Trophoblast cell (in vitro differentiated cells and primary cell): ENCODE results near the gene CIB1.

ENCODE experiments used
- DNase-seq, 2 donors: peaks; one replicate each; pipeline ENCODE4 v3.0.0-alpha.2; 2016
- H2AFZ ChIP-seq: 2 replicates; pipeline ENCODE4 v1.6.1; 2013; ENCODE audit warnings: low read length, moderate library complexity, mild to moderate bottlenecking; ENCODE audit not compliant: insufficient read depth, poor library complexity
- H2AK5ac ChIP-seq: 2 replicates; pipeline ENCODE4 v1.6.1; 2013; ENCODE audit warnings: mild to moderate bottlenecking, low read length
- H2BK120ac ChIP-seq: 2 replicates; pipeline ENCODE4 v1.6.1; 2013; ENCODE audit warnings: low read length, mild to moderate bottlenecking, moderate library complexity; ENCODE audit not compliant: insufficient read depth, poor library complexity
- H2BK12ac ChIP-seq: 2 replicates; pipeline ENCODE4 v1.6.1; 2013; ENCODE audit warnings: mild to moderate bottlenecking, low read length, moderate library complexity
- H2BK5ac ChIP-seq: 2 replicates; pipeline ENCODE4 v1.6.1; 2013; ENCODE audit warnings: low read length, low read depth, moderate library complexity, mild to moderate bottlenecking; ENCODE audit not compliant: poor library complexity
- H3K14ac ChIP-seq: 2 replicates; pipeline ENCODE4 v1.6.1; 2013; ENCODE audit warnings: mild to moderate bottlenecking, low read length
- H3K18ac ChIP-seq: 2 replicates; pipeline ENCODE4 v1.6.1; 2013; ENCODE audit warnings: mild to moderate bottlenecking, low read length
- H3K23ac ChIP-seq: 2 replicates; pipeline ENCODE4 v1.6.1; 2013; ENCODE audit warnings: low read length
- H3K27ac ChIP-seq: 2 replicates; pipeline ENCODE4 v1.5.1; 2013; ENCODE audit warnings: low read depth, mild to moderate bottlenecking, inconsistent platforms, low read length, moderate library complexity
- H3K27me3 ChIP-seq: 2 replicates; pipeline ENCODE4 v1.6.1; 2013; ENCODE audit warnings: inconsistent platforms, mild to moderate bottlenecking, low read length, moderate library complexity; ENCODE audit not compliant: insufficient read depth
- H3K36me3 ChIP-seq, 2 experiments: 1 replicate in 1 of 2; 2 replicates in 1 of 2; pipeline ENCODE4 v1.6.1; 2013; ENCODE audit warnings: low read length in 2 of 2, mild to moderate bottlenecking in 2 of 2, moderate library complexity in 1 of 2; ENCODE audit not compliant: insufficient read depth in 2 of 2, control insufficient read depth in 1 of 2
- H3K4ac ChIP-seq: 2 replicates; pipeline ENCODE4 v1.6.1; 2013; ENCODE audit warnings: low read depth, mild to moderate bottlenecking, low read length, moderate library complexity
- H3K4me1 ChIP-seq, 2 experiments: 1 replicate in 1 of 2; 2 replicates in 1 of 2; pipeline ENCODE4 v1.6.1; 2013; ENCODE audit warnings: low read length in 2 of 2, mild to moderate bottlenecking in 2 of 2, moderate library complexity in 1 of 2; ENCODE audit not compliant: insufficient read depth in 2 of 2, control insufficient read depth in 1 of 2
- H3K4me2 ChIP-seq: 2 replicates; pipeline ENCODE4 v1.6.1; 2013; ENCODE audit warnings: inconsistent platforms, mild to moderate bottlenecking, low read length, moderate library complexity
- H3K4me3 ChIP-seq: 2 replicates; pipeline ENCODE4 v1.5.1; 2013; ENCODE audit warnings: mild to moderate bottlenecking, low read depth, low read length, inconsistent platforms
- H3K79me1 ChIP-seq: one replicate; pipeline ENCODE4 v1.6.1; 2013; ENCODE audit warnings: low read length
- H3K79me2 ChIP-seq: 2 replicates; pipeline ENCODE4 v1.6.1; 2013; ENCODE audit warnings: low read length, mild to moderate bottlenecking; ENCODE audit not compliant: control insufficient read depth, insufficient read depth, poor library complexity
- H3K9ac ChIP-seq: 2 replicates; pipeline ENCODE4 v1.6.1; 2013; ENCODE audit warnings: mild to moderate bottlenecking, low read length
- H3K9me3 ChIP-seq: 2 replicates; pipeline ENCODE4 v1.6.1; 2013; ENCODE audit warnings: low read depth, mild to moderate bottlenecking, control low read depth, inconsistent platforms, low read length; ENCODE audit not compliant: insufficient read depth
- H4K12ac ChIP-seq: 2 replicates; pipeline ENCODE4 v1.6.1; 2013; ENCODE audit warnings: low read depth, mild to moderate bottlenecking, low read length, moderate library complexity
- H4K8ac ChIP-seq: 2 replicates; pipeline ENCODE4 v1.6.1; 2013; ENCODE audit warnings: low read depth, mild to moderate bottlenecking, low read length, moderate library complexity
- H4K91ac ChIP-seq: one replicate; pipeline ENCODE4 v1.6.1; 2013; ENCODE audit warnings: low read depth, mild to moderate bottlenecking, low read length, moderate library complexity
- WGBS: extraction: QIAGEN DNeasy Blood & Tissue Kit; methylation state at CpG from one replicate; pipeline ENCODE4 v1.1.7; 2013; ENCODE audit warnings: missing lambda C conversion rate; ENCODE audit not compliant: insufficient read length, insufficient coverage; ENCODE audit errors: extremely low coverage; 5-methylcytosine and 5-hydroxymethylcytosine counted together

Gene CIB1

DNA sequence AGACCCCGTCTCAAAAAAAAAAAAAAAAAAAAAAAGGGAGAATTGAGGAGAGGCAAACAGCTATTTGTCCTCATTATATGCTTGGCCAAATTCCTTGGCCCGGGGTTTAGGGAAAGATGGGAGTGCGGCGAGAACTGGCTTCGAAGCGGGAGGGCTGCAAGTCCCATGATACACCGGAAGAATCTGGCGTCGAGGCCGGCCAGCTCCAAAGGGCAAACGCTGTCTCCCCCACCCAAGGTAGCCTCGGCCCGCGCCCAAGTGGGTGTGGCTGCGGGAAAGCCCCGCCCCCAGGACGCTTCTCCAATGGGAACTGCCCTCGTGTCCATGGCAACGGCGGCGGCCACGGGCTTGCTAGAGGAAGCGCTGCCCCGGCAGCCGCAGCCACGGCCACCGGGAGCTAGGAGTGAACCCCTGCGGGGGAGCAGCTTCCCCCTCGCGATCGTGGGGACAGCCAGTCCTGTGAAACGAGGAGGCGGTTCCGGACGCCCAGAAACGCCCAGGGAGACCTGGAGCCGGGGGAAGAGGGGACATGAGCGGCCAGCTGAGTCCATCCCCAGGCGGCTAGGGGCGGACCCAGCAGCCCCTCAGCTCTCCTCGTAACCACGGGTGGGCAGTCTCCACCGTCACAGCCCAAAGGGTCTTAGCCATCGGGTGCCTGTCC, 15.6 kb upstream of the CIB1 start, which contains the start of gene TTLL13:
Gene TTLL13 (plus strand): TSS at position 354 of the 661 bp plus-strand sequence. CDS start 1,075 bp downstream, outside the sequence.
- H2AK5ac ChIP-seq = no peak within 1 kb of the TSS
- H3K79me2 ChIP-seq = no peaks in the 10 kb centered on the region
- peaks cover 2% of the 10 kb centered on the region for H3K79me1 ChIP-seq
- no peak within 1 kb of the TSS for H3K14ac ChIP-seq
- peak within 1 kb of the TSS; percentile 71 for H3K4me3 ChIP-seq
- no peak within 1 kb of the TSS for H4K12ac ChIP-seq
- H2BK12ac ChIP-seq = no peak within 1 kb of the TSS
- no peaks in the 10 kb centered on the region for H3K9me3 ChIP-seq
- peaks cover 0 to 3% of the 10 kb centered on the region in 2 experiments for H3K4me1 ChIP-seq
- no peak within 1 kb of the TSS for H3K4ac ChIP-seq
- H3K23ac ChIP-seq = no peak within 1 kb of the TSS
- H4K91ac ChIP-seq = no peak within 1 kb of the TSS
- H2AFZ ChIP-seq = peak within 1 kb of the TSS; percentile 47
- peak within 1 kb of the TSS; percentile 92 for H3K4me2 ChIP-seq
- no peak within 1 kb of the TSS for H3K18ac ChIP-seq
- no peak within 1 kb of the TSS for H2BK5ac ChIP-seq
- no peaks in the 10 kb centered on the region for H3K27me3 ChIP-seq
- WGBS = no CpG with 5 or more reads among the region's 44 CpGs
- H3K9ac ChIP-seq = peak within 1 kb of the TSS; percentile 20
- no peak within 1 kb of the TSS for H2BK120ac ChIP-seq
- H4K8ac ChIP-seq = peak within 1 kb of the TSS; percentile 33
- no peaks in the 10 kb centered on the region for H3K36me3 ChIP-seq
- no peak within 1 kb of the TSS for H3K27ac ChIP-seq
- peak; percentile 84 to 93 for DNase-seq

DNA sequence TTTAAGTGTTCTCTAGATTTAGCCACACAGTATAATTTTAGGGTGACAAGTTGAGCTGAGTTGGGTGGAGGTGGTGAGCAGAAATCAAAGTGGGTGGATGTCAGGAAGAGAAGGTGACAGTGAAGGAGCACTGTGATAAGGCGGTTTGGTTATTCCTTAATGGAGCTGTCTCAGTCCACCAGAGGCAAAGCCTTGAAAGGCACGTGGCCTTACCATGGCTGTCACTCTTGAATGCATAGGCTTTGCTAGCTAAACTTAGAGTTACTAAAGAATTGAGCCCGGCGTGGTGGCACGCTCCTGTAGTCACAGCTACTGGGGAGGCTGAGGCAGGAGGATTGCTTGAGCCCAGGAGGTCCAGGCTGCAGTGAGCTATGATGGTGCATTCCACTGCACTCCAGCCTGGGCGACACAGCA, 15.1 kb upstream of the CIB1 start:
- H2BK12ac ChIP-seq = no peak overlapping the region
- H3K79me1 ChIP-seq = peaks cover 2% of the 10 kb centered on the region
- H4K12ac ChIP-seq = no peak overlapping the region
- no peak overlapping the region for H2BK5ac ChIP-seq
- peak in 1 of 2 donors; percentile 17 for DNase-seq
- no peak overlapping the region for H3K4ac ChIP-seq
- H3K36me3 ChIP-seq = no peaks in the 10 kb centered on the region
- H4K8ac ChIP-seq = no peak overlapping the region
- no peak overlapping the region for H3K9ac ChIP-seq
- H3K27me3 ChIP-seq = no peaks in the 10 kb centered on the region
- peaks cover 0 to 3% of the 10 kb centered on the region in 2 experiments for H3K4me1 ChIP-seq
- H3K9me3 ChIP-seq = no peaks in the 10 kb centered on the region
- no peak overlapping the region for H3K14ac ChIP-seq
- H2AK5ac ChIP-seq = no peak overlapping the region
- no peak overlapping the region for H3K4me3 ChIP-seq
- WGBS = no CpG with 5 or more reads among the region's 6 CpGs
- no peak overlapping the region for H2BK120ac ChIP-seq
- no peak overlapping the region for H3K18ac ChIP-seq
- H3K23ac ChIP-seq = no peak overlapping the region
- no peak overlapping the region for H2AFZ ChIP-seq
- H3K27ac ChIP-seq = no peak overlapping the region
- no peaks in the 10 kb centered on the region for H3K79me2 ChIP-seq
- peak overlapping the region; percentile 92 for H3K4me2 ChIP-seq
- no peak overlapping the region for H4K91ac ChIP-seq

DNA sequence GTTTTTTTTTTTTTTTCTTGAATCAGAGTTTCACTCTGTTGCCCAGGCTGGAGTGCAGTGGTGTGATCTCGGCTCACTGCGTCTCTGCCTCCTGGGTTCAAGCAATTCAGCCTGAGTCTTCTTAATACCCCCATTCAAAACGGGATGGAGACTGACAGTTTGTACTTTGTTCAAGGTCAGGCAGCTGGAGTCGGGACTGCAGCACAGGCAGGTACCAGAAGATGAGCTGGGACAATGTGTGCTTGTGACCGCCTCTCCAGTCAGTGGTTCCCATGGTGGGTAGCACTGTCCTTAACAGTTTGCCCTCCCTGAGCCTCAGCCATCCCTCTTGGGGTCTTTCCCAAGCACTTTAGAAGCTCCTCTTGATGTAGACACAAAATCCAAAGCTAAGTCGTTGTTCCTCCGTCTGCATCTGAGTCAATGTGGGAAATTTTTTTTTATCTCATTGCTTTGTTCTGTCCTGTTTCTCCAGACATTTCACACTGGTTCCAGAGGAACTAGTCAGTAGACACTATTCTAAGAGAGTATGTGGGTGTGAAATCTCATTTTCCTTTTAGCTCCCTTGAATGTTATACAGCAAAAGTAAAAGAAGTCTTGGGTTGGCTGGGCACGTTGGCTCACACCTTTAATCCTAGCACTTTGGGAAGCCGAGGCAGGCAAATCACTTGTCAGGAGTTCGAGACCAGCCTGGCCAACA, 10.3 kb upstream of the CIB1 start:
- Histone ChIP-seq H3K27me3 (no peaks in the 10 kb centered on the region), H2BK120ac (no peak overlapping the region), H3K23ac (no peak overlapping the region), H3K79me1 (no peaks in the 10 kb centered on the region), H3K4me1 (no peaks in the 10 kb centered on the region), H3K4ac (no peak overlapping the region), H3K4me2 (no peak overlapping the region), H3K9ac (no peak overlapping the region), H3K79me2 (no peaks in the 10 kb centered on the region), H4K12ac (no peak overlapping the region), H3K9me3 (no peaks in the 10 kb centered on the region), H2AK5ac (no peak overlapping the region), H2AFZ (no peak overlapping the region), H3K18ac (no peak overlapping the region), H3K14ac (no peak overlapping the region), H3K4me3 (no peak overlapping the region), H3K27ac (no peak overlapping the region), H2BK12ac (no peak overlapping the region), H4K91ac (no peak overlapping the region), H4K8ac (no peak overlapping the region), H3K36me3 (no peaks in the 10 kb centered on the region), H2BK5ac (no peak overlapping the region)
- no peak for DNase-seq
- WGBS = no CpG with 5 or more reads among the region's 10 CpGs

DNA sequence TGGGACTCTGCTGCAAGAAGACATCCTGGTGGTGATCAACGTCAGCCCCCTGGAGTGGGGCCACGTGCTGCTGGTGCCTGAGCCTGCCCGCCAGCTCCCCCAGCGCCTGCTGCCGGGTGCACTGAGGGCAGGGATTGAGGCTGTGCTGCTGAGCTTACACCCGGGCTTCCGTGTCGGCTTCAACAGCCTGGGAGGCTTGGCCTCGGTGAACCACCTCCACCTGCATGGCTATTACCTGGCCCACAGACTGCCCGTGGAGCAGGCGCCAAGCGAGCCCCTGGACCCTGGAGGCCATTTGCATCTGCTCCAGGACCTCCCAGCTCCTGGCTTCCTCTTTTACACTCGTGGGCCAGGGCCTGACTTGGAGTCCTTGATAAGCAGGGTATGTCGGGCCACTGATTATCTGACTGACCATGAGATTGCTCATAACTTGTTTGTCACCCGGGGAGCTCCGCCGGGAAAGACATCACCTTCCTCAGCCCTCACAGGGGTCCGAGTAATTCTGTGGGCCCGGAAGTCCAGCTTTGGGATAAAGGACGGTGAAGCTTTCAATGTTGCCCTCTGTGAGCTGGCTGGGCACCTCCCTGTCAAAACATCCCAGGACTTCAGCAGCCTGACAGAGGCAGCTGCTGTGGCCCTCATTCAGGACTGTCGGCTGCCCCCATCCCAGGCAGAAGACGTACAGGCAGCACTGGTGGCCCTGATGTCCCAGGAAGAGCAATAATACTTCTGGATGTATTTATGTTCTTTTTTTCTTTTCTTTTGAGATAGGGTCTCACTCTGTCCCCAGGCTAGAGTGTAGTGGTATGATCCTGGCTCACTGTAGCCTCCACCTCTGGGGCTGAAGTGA, 7.8 kb upstream of the CIB1 start:
- Histone ChIP-seq H3K4me3 (no peak overlapping the region), H3K79me1 (no peaks in the 10 kb centered on the region), H3K36me3 (peaks cover 2 to 3% of the 10 kb centered on the region in 2 experiments), H3K4me2 (no peak overlapping the region), H2BK12ac (no peak overlapping the region), H3K18ac (no peak overlapping the region), H3K9ac (no peak overlapping the region), H3K27ac (no peak overlapping the region), H3K4ac (no peak overlapping the region), H4K8ac (no peak overlapping the region), H4K12ac (no peak overlapping the region), H4K91ac (no peak overlapping the region), H2BK120ac (no peak overlapping the region), H3K9me3 (no peaks in the 10 kb centered on the region), H3K79me2 (no peaks in the 10 kb centered on the region), H3K23ac (no peak overlapping the region), H2AFZ (no peak overlapping the region), H3K14ac (no peak overlapping the region), H3K27me3 (no peaks in the 10 kb centered on the region), H2BK5ac (no peak overlapping the region), H3K4me1 (no peaks in the 10 kb centered on the region), H2AK5ac (no peak overlapping the region)
- peak; percentile 58 to 81 for DNase-seq
- no CpG with 5 or more reads among the region's 22 CpGs for WGBS
